Fibroblast of mammary gland (primary cell): ENCODE measurements around the gene NOX5.

Source experiments
- DNase-seq: peaks from one replicate; pipeline ENCODE4 v3.0.0-alpha.2; 2010; ENCODE audit warnings: low read depth
- H3K4me3 ChIP-seq: 2 replicates; pipeline ENCODE4 v1.5.1; 2011; ENCODE audit warnings: low read depth, mild to moderate bottlenecking, low read length, moderate library complexity; ENCODE audit not compliant: control insufficient read depth
- CTCF ChIP-seq: conservative IDR thresholded peaks from 2 replicates; pipeline ENCODE4 v1.5.1; 2011; ENCODE audit warnings: low read depth, low read length, inconsistent platforms; ENCODE audit not compliant: control insufficient read depth, insufficient read depth

The NOX5 gene

GRCh38 chr15:69027976-69028518 is 13.6 kb downstream of the NOX5 start:
- TF ChIP-seq CTCF, result no peak
- DNase-seq, result no peak
- no peak overlapping the region for H3K4me3 ChIP-seq

GRCh38 chr15:69031013-69032001 is 16.8 kb downstream of the NOX5 start:
- TF ChIP-seq CTCF, result peak; percentile 56
- DNase-seq, result peak; percentile 42
- H3K4me3 ChIP-seq, result peak overlapping the region; percentile 25

GRCh38 chr15:69032031-69032430 is 17.5 kb downstream of the NOX5 start:
- peak overlapping the region; percentile 25 for H3K4me3 ChIP-seq
- no peak for TF ChIP-seq CTCF
- DNase-seq, result no peak

- H3K4me3 ChIP-seq, result no peak overlapping the region
- no peak for DNase-seq
- no peak for TF ChIP-seq CTCF
These were observed 18.3 kb downstream of the NOX5 start for GRCh38 chr15:69032703-69033373.

- TF ChIP-seq CTCF, result no peak
These were observed 19.9 kb downstream of the NOX5 start for GRCh38 chr15:69034352-69034751.

GRCh38 chr15:69035205-69035917 is 20.9 kb downstream of the NOX5 start:
- TF ChIP-seq CTCF, result no peak
- no peak for DNase-seq

More at GRCh38 chr15:69034352-69034751, 19.9 kb downstream of the NOX5 start:
- H3K4me3 ChIP-seq, result no peak overlapping the region
- DNase-seq, result peak; percentile 89

More at GRCh38 chr15:69035205-69035917, 20.9 kb downstream of the NOX5 start:
- H3K4me3 ChIP-seq, result no peak overlapping the region
